Measurements from ENCODE around the gene ADAM11.

DNA sequence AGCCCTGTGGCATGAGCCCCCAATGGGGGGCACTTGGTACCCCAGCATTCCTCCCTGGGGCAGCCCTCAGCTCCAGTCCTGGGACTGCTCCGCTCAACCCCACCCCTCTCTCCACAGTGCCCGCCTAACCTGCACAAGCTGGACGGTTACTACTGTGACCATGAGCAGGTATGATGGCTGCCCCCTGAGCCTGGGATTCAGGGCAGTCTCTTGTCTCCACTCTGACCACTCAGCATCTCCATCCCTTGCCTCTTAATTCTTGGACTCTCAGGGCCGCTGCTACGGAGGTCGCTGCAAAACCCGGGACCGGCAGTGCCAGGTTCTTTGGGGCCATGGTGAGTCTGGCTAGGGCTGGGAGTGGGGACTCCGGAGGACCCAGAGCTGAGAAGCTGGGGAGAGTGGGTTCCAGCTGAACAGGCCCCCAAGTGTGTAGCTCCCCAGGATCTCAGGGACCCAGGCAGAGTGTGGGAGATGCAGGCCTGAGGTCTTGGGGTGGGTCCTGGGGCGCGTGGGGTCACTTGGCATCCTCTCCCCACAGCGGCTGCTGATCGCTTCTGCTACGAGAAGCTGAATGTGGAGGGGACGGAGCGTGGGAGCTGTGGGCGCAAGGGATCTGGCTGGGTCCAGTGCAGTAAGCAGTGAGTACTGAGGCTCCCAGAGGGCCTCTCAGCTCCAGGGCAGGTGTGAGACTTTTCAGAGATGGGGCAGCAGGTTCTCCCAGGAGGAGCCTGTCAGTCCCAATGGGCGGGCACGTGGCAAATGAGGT is 18.0 kb downstream of the ADAM11 start:
- TF ChIP-seq, protein P1, sequence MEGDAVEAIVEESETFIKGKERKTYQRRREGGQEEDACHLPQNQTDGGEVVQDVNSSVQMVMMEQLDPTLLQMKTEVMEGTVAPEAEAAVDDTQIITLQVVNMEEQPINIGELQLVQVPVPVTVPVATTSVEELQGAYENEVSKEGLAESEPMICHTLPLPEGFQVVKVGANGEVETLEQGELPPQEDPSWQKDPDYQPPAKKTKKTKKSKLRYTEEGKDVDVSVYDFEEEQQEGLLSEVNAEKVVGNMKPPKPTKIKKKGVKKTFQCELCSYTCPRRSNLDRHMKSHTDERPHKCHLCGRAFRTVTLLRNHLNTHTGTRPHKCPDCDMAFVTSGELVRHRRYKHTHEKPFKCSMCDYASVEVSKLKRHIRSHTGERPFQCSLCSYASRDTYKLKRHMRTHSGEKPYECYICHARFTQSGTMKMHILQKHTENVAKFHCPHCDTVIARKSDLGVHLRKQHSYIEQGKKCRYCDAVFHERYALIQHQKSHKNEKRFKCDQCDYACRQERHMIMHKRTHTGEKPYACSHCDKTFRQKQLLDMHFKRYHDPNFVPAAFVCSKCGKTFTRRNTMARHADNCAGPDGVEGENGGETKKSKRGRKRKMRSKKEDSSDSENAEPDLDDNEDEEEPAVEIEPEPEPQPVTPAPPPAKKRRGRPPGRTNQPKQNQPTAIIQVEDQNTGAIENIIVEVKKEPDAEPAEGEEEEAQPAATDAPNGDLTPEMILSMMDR (IDR thresholded peaks at IDR 0.05): no peak
- TF ChIP-seq POLR2A (IDR thresholded peaks at IDR 0.05): no peak
